K562 treated with DMSO at 1 percent for 12 hours (cell line): ENCODE data around the gene APLF. TPM values are rescaled to one million over a fixed set of nuclear protein-coding genes. Genes with fewer than 3 reads are reported as not detected.

Experiments used
- total RNA-seq: library from RNA; unstranded; fragments of 300-600 nt; gene quantifications from 2 replicates; pipeline ENCODE4 v1.2.3, GENCODE V29; 2022; ENCODE audit not compliant: insufficient read depth

The APLF gene
- 1.2 and 1.8 TPM in 2 replicates for total RNA-seq

DNA sequence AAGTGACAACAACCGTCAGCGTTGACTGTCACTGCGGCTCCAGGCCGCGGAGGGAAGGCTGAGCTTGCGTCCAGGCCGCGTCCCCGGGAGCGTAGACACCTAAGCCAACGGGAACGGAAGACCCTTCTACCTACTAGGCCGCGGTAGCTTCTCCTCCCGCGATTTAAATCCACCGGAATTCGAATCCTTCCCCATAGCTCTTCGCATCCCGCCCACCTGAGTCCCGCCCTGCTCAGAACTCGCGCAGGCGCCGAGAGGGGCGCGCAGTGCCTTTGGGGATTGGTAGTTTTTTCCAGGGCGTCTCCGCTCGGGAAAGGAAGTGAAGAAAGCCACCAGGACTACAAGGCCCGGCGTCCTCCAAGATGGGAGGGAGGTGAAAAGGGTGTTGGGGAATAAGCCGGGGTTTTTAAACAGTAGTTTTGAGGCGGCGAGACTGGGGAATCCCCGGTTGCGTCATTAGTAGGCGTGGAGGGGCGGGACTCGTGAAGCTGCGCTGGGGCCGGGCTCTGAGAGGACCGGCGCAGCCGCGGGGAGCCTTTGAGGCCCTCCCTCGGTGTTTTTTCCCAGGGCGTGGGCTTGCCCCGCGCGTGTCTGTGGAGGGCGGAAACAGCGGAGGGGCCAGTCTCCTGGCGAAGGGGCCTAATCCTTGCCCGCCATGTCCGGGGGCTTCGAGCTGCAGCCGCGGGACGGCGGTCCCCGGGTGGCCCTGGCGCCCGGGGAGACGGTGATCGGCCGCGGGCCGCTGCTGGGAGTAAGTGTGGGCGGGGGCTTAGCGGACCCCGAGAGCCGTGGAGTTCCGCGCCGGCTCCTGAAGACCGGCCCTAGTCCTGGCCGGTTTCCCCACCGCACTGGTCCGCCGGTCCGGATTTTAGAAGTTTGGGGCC is at the start of gene APLF, which contains the start of gene FBXO48:
Gene APLF, plus strand, starts transcription at position 509 of the 884 bp plus-strand sequence. Its CDS starts 147 bp downstream, at position 656.
Gene FBXO48, minus strand, starts transcription at position 218 of the 884 bp plus-strand sequence. CDS start 2,149 bp downstream, outside the sequence.

Other genes starting within 250 kb of the APLF start
- gene PPP3R1, start 215.1 kb upstream of the APLF start, total RNA-seq = 21.8 and 47.8 TPM in 2 replicates
- 3.0 and 4.5 TPM in 2 replicates for gene CNRIP1, start 147.6 kb upstream of the APLF start, total RNA-seq
- gene PLEK, start 102.3 kb upstream of the APLF start, total RNA-seq = 0.45 and 0.69 TPM in 2 replicates
- 0.43 and 1.1 TPM in 2 replicates for gene FBXO48, start 291 bp upstream of the APLF start, total RNA-seq
- gene PROKR1, start 176.0 kb downstream of the APLF start, total RNA-seq = 0.18 and 0.36 TPM in 2 replicates